ENCODE results near the gene MLLT6. TPM values are rescaled to one million over a fixed set of nuclear protein-coding genes. Genes with fewer than 3 reads are reported as not detected.

The MLLT6 gene
- total and polyA plus RNA-seq, 2 of the 13 experiments (the other 11 are each of a cell fraction or from before 2014, with no cell fraction given), result 50.7 to 69.5 TPM

DNA sequence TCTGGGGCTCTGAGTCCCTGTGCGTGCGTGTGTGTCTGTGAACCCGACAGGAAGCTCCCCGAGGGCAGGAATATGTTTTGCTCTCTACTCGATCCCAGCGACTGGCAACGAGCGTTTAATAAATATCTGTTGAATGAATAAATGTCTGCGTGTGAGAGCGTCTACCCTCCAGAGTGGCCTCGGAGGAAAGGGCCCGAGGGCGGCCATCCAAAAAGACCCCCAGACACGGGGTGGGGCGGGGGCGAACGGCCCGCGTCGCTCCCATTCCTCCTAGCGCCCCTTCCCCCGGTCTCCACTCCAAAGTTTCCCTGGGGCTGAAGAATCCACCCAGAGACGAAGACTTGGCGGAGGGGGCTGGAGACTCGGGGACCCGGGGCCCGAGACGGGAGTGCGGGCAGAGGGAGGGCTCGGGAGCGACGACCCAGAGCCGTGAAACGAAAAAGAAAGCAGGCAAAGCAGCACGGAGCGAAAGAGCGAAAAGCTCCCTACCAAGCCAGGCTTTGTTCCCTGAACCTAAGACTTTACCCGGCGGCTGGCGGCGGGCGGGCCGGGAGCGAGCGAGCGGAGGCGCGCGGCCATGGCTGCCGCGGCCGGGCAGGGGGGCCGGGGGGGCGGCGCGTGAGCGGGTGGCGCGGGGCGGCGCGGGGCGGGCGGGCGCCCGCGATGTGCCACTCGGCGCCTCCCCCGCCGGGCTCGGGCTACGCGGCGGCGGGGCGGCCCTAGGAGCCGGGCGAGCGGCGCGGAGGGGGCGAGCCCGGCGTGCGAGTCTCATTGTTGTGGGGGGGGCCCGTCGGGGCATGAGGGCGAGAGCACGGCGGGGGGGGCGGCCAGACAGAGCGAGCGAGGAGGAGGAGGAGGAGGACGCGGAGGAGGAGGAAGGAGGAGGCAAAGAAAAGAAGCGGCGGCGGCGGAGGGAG lies at the start of gene MLLT6 (continued):
- no peak for TF ChIP-seq KIAA2018 (CRISPR knock-in tag; IDR thresholded peaks at IDR 0.05; ENCODE audit: borderline replicate concordance)
- TF ChIP-seq, protein P1, sequence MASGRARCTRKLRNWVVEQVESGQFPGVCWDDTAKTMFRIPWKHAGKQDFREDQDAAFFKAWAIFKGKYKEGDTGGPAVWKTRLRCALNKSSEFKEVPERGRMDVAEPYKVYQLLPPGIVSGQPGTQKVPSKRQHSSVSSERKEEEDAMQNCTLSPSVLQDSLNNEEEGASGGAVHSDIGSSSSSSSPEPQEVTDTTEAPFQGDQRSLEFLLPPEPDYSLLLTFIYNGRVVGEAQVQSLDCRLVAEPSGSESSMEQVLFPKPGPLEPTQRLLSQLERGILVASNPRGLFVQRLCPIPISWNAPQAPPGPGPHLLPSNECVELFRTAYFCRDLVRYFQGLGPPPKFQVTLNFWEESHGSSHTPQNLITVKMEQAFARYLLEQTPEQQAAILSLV (CRISPR knock-in tag; IDR thresholded peaks at IDR 0.05; ENCODE audit: borderline replicate concordance), result no peak
- TF ChIP-seq AGO2 (optimal IDR thresholded peaks at IDR 0.05; ENCODE audit: low read depth, low read length), result peak; percentile 98
- TF ChIP-seq, protein P2, sequence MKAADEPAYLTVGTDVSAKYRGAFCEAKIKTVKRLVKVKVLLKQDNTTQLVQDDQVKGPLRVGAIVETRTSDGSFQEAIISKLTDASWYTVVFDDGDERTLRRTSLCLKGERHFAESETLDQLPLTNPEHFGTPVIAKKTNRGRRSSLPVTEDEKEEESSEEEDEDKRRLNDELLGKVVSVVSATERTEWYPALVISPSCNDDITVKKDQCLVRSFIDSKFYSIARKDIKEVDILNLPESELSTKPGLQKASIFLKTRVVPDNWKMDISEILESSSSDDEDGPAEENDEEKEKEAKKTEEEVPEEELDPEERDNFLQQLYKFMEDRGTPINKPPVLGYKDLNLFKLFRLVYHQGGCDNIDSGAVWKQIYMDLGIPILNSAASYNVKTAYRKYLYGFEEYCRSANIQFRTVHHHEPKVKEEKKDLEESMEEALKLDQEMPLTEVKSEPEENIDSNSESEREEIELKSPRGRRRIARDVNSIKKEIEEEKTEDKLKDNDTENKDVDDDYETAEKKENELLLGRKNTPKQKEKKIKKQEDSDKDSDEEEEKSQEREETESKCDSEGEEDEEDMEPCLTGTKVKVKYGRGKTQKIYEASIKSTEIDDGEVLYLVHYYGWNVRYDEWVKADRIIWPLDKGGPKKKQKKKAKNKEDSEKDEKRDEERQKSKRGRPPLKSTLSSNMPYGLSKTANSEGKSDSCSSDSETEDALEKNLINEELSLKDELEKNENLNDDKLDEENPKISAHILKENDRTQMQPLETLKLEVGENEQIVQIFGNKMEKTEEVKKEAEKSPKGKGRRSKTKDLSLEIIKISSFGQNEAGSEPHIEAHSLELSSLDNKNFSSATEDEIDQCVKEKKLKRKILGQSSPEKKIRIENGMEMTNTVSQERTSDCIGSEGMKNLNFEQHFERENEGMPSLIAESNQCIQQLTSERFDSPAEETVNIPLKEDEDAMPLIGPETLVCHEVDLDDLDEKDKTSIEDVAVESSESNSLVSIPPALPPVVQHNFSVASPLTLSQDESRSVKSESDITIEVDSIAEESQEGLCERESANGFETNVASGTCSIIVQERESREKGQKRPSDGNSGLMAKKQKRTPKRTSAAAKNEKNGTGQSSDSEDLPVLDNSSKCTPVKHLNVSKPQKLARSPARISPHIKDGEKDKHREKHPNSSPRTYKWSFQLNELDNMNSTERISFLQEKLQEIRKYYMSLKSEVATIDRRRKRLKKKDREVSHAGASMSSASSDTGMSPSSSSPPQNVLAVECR (CRISPR knock-in tag; IDR thresholded peaks at IDR 0.05; ENCODE audit: borderline replicate concordance), result 0 out of 2 replicates have a peak, but pooled peaks have one; percentile 13
- 0 out of 2 replicates have a peak, but pooled peaks have one; percentile 15 for TF ChIP-seq SOX13 (IDR thresholded peaks at IDR 0.05)
- TF ChIP-seq SOX13 (CRISPR knock-in tag; conservative IDR thresholded peaks at IDR 0.05 in 1 of 2, IDR thresholded peaks at IDR 0.05 in 1 of 2), result no peak; a peak in 1 of 4 replicates
- TF ChIP-seq ARHGAP35 (CRISPR knock-in tag; IDR thresholded peaks at IDR 0.05; ENCODE audit: borderline replicate concordance), result no peak
- peak; percentile 34; the same call in 1 of the 2 replicates for TF ChIP-seq GLI4 (CRISPR knock-in tag; IDR thresholded peaks at IDR 0.05; ENCODE audit: borderline replicate concordance)
- peak; percentile 71 for TF ChIP-seq MEIS2 (CRISPR knock-in tag; IDR thresholded peaks at IDR 0.05)
- TF ChIP-seq AGO1 (IDR thresholded peaks at IDR 0.05; ENCODE audit: low read depth, low read length, poor library complexity, severe bottlenecking), result peak; percentile 86
- no peak for TF ChIP-seq KLF15 (CRISPR knock-in tag; IDR thresholded peaks at IDR 0.05; ENCODE audit: borderline replicate concordance)
- TF ChIP-seq ZFP82 (CRISPR knock-in tag; IDR thresholded peaks at IDR 0.05; ENCODE audit: borderline replicate concordance), result peak; percentile 10; the same call in 1 of the 2 replicates
- TF ChIP-seq ZNF331 (CRISPR knock-in tag; IDR thresholded peaks at IDR 0.05), result 0 out of 2 replicates have a peak, but pooled peaks have one; percentile 3

Data from HepG2 (cell line).